ENCODE measurements around the gene PRMT2.
A peak's percentile ranks its signal among the peaks of the same experiment; 100 is the strongest.

- TF ChIP-seq, protein P1, sequence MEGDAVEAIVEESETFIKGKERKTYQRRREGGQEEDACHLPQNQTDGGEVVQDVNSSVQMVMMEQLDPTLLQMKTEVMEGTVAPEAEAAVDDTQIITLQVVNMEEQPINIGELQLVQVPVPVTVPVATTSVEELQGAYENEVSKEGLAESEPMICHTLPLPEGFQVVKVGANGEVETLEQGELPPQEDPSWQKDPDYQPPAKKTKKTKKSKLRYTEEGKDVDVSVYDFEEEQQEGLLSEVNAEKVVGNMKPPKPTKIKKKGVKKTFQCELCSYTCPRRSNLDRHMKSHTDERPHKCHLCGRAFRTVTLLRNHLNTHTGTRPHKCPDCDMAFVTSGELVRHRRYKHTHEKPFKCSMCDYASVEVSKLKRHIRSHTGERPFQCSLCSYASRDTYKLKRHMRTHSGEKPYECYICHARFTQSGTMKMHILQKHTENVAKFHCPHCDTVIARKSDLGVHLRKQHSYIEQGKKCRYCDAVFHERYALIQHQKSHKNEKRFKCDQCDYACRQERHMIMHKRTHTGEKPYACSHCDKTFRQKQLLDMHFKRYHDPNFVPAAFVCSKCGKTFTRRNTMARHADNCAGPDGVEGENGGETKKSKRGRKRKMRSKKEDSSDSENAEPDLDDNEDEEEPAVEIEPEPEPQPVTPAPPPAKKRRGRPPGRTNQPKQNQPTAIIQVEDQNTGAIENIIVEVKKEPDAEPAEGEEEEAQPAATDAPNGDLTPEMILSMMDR (conservative IDR thresholded peaks at IDR 0.05 in 1 of 2, IDR thresholded peaks at IDR 0.05 in 1 of 2; ENCODE audit: low read depth in 1 of 2, low read length in 2 of 2), result peak; percentile 25 to 27
- TF ChIP-seq EZH2 (IDR thresholded peaks at IDR 0.05; ENCODE audit: low read length, missing control alignments), result no peak
Measured at GRCh38 chr21:46634966-46635323, 529 bp upstream of the PRMT2 start.
